LNCAP (cell line): ENCODE results near the gene PCDHB8.

ENCODE experiments used
- TF ChIP-seq, protein P1 (sequence below): fragments of 450-650 bp; IDR thresholded peaks from 2 replicates; pipeline ENCODE4 v1.5.1; 2017; ENCODE audit warnings: mild to moderate bottlenecking

PCDHB8 gene

DNA sequence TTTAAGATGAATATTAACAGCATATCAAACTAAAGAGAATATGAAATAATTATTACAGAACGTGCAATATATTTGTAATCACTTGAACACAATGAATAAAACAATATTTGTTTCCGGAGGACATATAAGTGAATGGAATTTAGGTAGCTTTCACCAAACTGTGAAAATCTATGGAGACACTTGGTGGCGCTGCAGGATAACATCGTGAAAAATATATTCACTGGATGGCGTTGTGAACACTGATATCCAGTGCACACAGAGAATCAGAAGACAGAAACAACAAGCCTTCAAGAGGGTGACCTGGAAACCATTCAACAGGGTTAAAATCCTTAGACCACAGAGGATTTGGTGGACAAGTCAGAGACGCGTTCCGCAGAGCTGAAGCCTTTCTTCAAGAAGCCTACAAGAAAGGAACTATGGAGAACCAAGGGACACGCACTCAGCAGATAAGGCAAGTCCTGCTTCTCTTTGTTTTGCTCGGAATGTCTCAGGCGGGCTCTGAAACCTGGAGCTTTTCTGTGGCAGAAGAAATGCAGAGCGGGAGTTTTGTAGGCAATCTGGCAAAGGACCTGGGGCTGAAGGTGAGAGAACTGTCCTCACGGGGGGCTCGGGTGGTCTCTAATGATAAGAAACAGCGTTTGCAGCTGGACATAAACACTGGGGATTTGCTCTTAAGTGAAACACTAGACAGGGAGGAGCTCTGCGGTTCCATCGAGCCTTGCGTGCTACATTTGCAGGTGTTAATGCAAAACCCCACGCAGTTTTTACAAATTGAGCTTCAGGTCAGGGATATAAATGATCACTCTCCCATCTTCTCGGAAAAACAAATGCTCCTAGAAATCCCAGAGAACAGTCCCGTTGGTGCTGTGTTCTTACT lies 22.0 kb downstream of the PCDHB8 start, which contains the start of gene PCDHB11:
TSS of gene PCDHB11 (plus strand) at position 269 of the 877 bp plus-strand sequence. CDS start at position 417, 148 bp downstream.
- TF ChIP-seq, protein P1, sequence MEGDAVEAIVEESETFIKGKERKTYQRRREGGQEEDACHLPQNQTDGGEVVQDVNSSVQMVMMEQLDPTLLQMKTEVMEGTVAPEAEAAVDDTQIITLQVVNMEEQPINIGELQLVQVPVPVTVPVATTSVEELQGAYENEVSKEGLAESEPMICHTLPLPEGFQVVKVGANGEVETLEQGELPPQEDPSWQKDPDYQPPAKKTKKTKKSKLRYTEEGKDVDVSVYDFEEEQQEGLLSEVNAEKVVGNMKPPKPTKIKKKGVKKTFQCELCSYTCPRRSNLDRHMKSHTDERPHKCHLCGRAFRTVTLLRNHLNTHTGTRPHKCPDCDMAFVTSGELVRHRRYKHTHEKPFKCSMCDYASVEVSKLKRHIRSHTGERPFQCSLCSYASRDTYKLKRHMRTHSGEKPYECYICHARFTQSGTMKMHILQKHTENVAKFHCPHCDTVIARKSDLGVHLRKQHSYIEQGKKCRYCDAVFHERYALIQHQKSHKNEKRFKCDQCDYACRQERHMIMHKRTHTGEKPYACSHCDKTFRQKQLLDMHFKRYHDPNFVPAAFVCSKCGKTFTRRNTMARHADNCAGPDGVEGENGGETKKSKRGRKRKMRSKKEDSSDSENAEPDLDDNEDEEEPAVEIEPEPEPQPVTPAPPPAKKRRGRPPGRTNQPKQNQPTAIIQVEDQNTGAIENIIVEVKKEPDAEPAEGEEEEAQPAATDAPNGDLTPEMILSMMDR, result peak; percentile 64

DNA sequence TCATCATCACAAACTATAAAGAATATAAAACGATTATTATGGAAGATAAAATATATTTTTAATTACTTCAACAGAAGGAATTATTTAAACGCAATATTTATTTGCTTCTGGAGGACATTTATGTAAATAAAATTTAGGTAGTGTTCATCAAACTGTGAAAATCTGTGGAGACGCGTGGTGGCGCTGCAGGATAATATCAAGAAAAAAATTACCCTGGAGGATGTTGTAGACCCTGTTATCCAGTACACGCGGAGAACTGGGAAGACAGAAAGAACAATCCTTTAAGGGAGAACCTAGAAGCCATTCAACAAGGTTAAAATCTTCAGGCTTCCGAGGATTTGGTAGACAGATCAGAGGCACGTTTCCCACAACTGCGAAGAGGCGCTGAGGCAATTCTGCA lies 30.9 kb downstream of the PCDHB8 start, which contains the start of gene PCDHB12:
TSS of gene PCDHB12 (plus strand) at position 242 of the 400 bp plus-strand sequence. CDS start 189 bp downstream, outside the sequence.
- TF ChIP-seq, protein P1, result peak; percentile 61

DNA sequence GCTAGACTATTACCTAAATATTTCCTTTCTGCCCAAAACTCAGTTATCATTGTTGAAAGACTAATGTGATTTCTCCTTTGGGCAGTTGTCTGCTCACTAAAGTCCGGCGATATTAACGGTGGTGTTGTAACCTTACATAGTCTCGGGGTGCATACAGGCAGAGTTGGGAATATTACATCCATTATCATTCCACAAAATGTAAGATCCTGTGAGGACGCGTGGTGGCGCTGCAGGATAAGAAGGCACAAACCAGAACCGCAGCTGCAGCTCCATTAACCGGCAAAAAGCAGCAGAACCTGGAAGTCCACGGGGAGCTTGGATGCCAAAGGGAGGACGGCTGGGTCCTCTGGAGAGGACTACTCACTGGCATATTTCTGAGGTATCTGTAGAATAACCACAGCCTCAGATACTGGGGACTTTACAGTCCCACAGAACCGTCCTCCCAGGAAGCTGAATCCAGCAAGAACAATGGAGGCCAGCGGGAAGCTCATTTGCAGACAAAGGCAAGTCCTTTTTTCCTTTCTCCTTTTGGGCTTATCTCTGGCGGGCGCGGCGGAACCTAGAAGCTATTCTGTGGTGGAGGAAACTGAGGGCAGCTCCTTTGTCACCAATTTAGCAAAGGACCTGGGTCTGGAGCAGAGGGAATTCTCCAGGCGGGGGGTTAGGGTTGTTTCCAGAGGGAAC lies 36.2 kb downstream of the PCDHB8 start, which contains the start of gene PCDHB13:
TSS of gene PCDHB13 (plus strand) at position 264 of the 684 bp plus-strand sequence. CDS start at position 469, 205 bp downstream.
- TF ChIP-seq, protein P1, result peak; percentile 57

DNA sequence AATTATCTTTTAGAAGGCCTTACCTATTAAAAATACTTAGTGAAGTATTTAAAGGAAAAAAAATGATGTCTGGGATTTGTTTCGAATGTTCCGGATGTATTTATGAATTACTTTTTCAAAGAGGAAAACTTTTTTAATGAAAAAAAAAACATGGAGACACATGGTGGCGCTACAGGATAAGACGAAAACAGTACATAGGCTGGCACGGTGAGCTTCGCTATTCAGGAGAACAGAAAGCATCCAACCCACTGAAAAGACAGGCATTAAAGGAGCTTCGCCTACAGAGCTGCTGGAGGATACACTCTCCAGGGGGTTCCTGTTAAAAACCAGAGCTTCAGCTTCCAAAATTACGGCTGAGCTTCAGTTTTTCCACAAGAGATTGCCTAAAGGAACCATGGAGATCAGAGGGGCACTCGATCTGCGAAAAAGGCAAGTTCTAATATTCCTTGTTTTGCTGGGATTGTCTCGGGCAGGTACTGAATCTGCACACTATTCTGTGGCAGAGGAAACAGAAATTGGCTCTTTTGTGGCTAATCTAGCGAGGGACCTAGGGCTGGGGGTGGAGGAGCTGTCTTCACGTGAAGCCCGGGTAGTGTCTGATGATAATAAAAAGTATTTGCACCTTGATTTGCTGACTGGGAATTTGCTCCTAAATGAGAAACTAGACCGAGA lies 45.7 kb downstream of the PCDHB8 start, which contains the start of gene PCDHB14:
TSS of gene PCDHB14 (plus strand) at position 232 of the 672 bp plus-strand sequence. CDS start at position 395, 163 bp downstream.
- TF ChIP-seq, protein P1, result peak; percentile 42; the same call in 1 of the 2 replicates
